ENCODE data around the gene XRCC4. TPM values are rescaled to one million over a fixed set of nuclear protein-coding genes. Genes with fewer than 3 reads are reported as not detected.

XRCC4 gene
- total RNA-seq, 3 donors from 2014 or later, result 8.8 to 10.8 (median 10.4) TPM

DNA sequence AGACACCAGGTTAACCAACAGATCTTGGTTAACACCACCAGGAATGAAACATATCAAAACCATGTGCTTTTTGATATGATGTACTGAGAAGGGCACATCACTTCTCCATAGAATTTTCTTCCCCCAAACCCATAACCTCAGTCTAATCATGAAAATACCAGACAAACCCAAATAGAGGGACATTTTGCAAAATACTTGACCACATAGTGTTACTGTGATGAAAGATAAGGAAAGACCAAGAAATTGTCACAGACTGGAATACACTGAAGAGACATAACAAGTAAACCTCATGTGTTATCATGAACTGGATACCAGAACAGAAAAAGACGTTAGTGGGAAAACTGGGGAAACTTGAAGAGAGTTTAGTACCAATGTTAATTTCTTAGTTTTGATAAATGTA lies 319.3 kb downstream of the XRCC4 start:
- intact Hi-C loops (cut with DNase I; ENCODE audit: low total_unique reads), result no loop called here
- Histone ChIP-seq H3K4me1 (no peaks in the 10 kb centered on the region), H3K27me3 (no peaks in the 10 kb centered on the region), H3K4me3 (no peak overlapping the region), H3K36me3 (no peaks in the 10 kb centered on the region), H3K27ac (no peak overlapping the region), H3K9me3 (no peaks in the 10 kb centered on the region)
- DNase-seq (ENCODE audit: low spot score in 2 of 2), result no peak
- TF ChIP-seq, protein P1, sequence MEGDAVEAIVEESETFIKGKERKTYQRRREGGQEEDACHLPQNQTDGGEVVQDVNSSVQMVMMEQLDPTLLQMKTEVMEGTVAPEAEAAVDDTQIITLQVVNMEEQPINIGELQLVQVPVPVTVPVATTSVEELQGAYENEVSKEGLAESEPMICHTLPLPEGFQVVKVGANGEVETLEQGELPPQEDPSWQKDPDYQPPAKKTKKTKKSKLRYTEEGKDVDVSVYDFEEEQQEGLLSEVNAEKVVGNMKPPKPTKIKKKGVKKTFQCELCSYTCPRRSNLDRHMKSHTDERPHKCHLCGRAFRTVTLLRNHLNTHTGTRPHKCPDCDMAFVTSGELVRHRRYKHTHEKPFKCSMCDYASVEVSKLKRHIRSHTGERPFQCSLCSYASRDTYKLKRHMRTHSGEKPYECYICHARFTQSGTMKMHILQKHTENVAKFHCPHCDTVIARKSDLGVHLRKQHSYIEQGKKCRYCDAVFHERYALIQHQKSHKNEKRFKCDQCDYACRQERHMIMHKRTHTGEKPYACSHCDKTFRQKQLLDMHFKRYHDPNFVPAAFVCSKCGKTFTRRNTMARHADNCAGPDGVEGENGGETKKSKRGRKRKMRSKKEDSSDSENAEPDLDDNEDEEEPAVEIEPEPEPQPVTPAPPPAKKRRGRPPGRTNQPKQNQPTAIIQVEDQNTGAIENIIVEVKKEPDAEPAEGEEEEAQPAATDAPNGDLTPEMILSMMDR (IDR thresholded peaks at IDR 0.05), result no peak
- TF ChIP-seq POLR2AphosphoS5 (IDR thresholded peaks at IDR 0.05), result no peak
- TF ChIP-seq POLR2A (IDR thresholded peaks at IDR 0.05), result no peak

GRCh38 chr5:83397658-83398057 lies 320.3 kb downstream of the XRCC4 start:
- Histone ChIP-seq H3K36me3 (no peaks in the 10 kb centered on the region), H3K9me3 (no peaks in the 10 kb centered on the region), H3K4me1 (no peaks in the 10 kb centered on the region), H3K27ac (no peak overlapping the region), H3K27me3 (no peaks in the 10 kb centered on the region), H3K4me3 (no peak overlapping the region)
- intact Hi-C loops (cut with DNase I; ENCODE audit: low total_unique reads), result no loop called here
- no peak for TF ChIP-seq POLR2A (IDR thresholded peaks at IDR 0.05)
- TF ChIP-seq POLR2AphosphoS5 (IDR thresholded peaks at IDR 0.05), result no peak
- TF ChIP-seq, protein P1 (IDR thresholded peaks at IDR 0.05), result no peak
- DNase-seq (ENCODE audit: low spot score in 2 of 2), result no peak

DNA sequence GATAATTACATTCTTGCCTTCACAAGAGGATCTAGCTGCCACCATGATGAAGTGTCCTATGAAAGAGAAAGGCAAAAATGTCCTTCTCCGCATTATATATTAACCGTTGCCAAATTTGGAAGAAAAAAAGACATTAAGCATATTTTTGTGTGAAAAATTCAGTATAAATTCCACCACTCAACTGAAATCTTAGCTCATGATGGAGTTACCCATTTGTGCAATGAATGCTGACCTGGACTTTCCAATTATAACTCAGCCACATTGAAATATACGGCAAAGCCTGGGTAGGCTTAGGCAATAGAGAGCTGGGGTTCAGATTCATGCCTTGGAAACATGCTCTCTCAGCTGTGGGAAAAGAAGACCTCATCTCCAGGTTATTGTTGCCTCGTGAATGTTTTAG lies 322.9 kb downstream of the XRCC4 start:
- H3K27ac ChIP-seq, result no peak overlapping the region
- no peak for TF ChIP-seq POLR2A (IDR thresholded peaks at IDR 0.05)
- no peak for TF ChIP-seq POLR2AphosphoS5 (IDR thresholded peaks at IDR 0.05)
- TF ChIP-seq, protein P1 (IDR thresholded peaks at IDR 0.05), result no peak
- H3K27me3 ChIP-seq, result no peaks in the 10 kb centered on the region
- no peak for DNase-seq (ENCODE audit: low spot score in 2 of 2)
- intact Hi-C loops (cut with DNase I; ENCODE audit: low total_unique reads), result no loop called here
- no peaks in the 10 kb centered on the region for H3K36me3 ChIP-seq
- no peak overlapping the region for H3K4me3 ChIP-seq
- no peaks in the 10 kb centered on the region for H3K9me3 ChIP-seq
- H3K4me1 ChIP-seq, result no peaks in the 10 kb centered on the region

DNA sequence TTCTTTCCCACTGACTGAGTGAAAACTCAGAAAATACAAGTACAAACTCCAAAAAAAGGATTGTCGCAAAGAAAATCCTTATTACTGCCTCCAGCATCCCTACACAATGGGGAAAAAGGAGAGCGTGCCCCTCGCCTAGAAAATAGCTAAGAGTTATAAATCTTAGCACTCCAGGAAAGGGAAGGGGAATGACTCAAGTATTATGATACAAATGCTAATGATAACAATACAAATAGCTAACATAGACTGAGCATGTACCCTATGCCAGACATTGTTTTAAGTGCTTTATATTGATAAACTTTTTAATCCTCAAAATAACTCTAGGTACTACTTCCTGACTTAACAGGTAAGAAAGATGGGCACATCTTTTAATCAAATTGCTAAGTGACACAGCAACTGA lies 323.4 kb downstream of the XRCC4 start:
- no peak for DNase-seq (ENCODE audit: low spot score in 2 of 2)
- Histone ChIP-seq H3K4me1 (no peaks in the 10 kb centered on the region), H3K27ac (no peak overlapping the region), H3K9me3 (no peaks in the 10 kb centered on the region), H3K27me3 (no peaks in the 10 kb centered on the region), H3K36me3 (no peaks in the 10 kb centered on the region), H3K4me3 (no peak overlapping the region)
- intact Hi-C loops (cut with DNase I; ENCODE audit: low total_unique reads), result no loop called here
- TF ChIP-seq POLR2A (IDR thresholded peaks at IDR 0.05) (no peak), POLR2AphosphoS5 (IDR thresholded peaks at IDR 0.05) (no peak)
- TF ChIP-seq, protein P1 (IDR thresholded peaks at IDR 0.05), result no peak

DNA sequence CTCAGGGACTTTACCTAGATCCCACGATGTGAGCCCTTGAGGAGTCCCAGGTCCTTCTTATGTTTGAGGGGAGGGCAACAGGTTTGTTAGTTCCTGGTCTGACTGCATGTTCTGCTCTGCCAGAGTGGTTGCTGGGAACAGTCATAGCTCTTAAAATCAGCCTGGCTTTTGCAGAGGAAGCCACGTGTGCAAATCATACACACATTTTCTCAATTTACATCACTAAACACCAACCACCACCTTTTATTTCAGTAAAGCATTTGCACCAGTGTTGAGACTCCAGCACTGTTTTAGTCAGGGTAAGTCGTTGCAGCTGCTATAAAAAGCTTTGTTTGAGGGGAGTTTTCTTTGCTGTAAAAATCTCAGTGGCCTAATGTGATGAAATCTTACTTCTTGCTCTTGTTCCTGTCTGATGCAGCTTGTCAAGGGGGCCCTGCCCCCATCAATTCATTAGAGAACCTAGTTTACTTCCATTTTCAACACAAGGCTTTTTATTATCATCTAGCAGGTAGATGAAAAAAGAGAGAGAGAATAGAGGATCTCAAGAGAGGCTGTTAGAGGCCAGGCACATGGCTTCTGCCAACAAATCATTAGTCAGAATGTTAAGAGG lies 323.9 kb downstream of the XRCC4 start:
- TF ChIP-seq POLR2AphosphoS5 (IDR thresholded peaks at IDR 0.05) (no peak), POLR2A (IDR thresholded peaks at IDR 0.05) (no peak)
- TF ChIP-seq, protein P1 (IDR thresholded peaks at IDR 0.05), result no peak
- Histone ChIP-seq H3K36me3 (no peaks in the 10 kb centered on the region), H3K9me3 (no peaks in the 10 kb centered on the region), H3K27me3 (no peaks in the 10 kb centered on the region), H3K4me1 (no peaks in the 10 kb centered on the region), H3K4me3 (no peak overlapping the region), H3K27ac (no peak overlapping the region)
- DNase-seq (ENCODE audit: low spot score in 2 of 2), result no peak
- intact Hi-C loops (cut with DNase I; ENCODE audit: low total_unique reads), result no loop called here

Measured in breast epithelium (tissue), 4 donors.